ENCODE measurements around the gene NFIA.

- no peak for TF ChIP-seq CTCF (IDR thresholded peaks at IDR 0.05; ENCODE audit: low read length)
- no peak for TF ChIP-seq EZH2phosphoT487 (IDR thresholded peaks at IDR 0.05; ENCODE audit: low read length)
- no peak for TF ChIP-seq EZH2 (optimal IDR thresholded peaks at IDR 0.05; ENCODE audit: low read depth, low read length)
Measured at GRCh38 chr1:61237659-61238358, 155.4 kb downstream of the NFIA start.
